H9 (cell line): ENCODE data around the gene MBP. TPM values are rescaled to one million over a fixed set of nuclear protein-coding genes. Genes with fewer than 3 reads are reported as not detected.
A peak's percentile ranks its signal among the peaks of the same experiment; 100 is the strongest.

Source experiments
- DNase-seq: peaks from one replicate; pipeline ENCODE4 v3.0.0-alpha.2; 2017
- H2AFZ ChIP-seq: one replicate; pipeline ENCODE4 v1.6.1; 2013; ENCODE audit warnings: mild to moderate bottlenecking, low read length, control low read depth, moderate library complexity
- H2AK5ac ChIP-seq: 2 replicates; pipeline ENCODE4 v1.6.1; 2013; ENCODE audit warnings: low read length, control low read depth, mixed read lengths; ENCODE audit not compliant: insufficient read length
- H2BK120ac ChIP-seq: one replicate; pipeline ENCODE4 v1.6.1; 2013; ENCODE audit warnings: low read depth, mild to moderate bottlenecking, low read length, control low read depth, inconsistent platforms; ENCODE audit not compliant: poor library complexity, severe bottlenecking
- H2BK12ac ChIP-seq: 2 replicates; pipeline ENCODE4 v1.6.1; 2013; ENCODE audit warnings: low read length, control low read depth, mixed read lengths, low read depth; ENCODE audit not compliant: insufficient read length
- H2BK15ac ChIP-seq: 2 replicates; pipeline ENCODE4 v1.6.1; 2013; ENCODE audit warnings: low read depth, low read length, control low read depth
- H2BK20ac ChIP-seq: one replicate; pipeline ENCODE4 v1.6.1; 2013; ENCODE audit warnings: low read depth, mild to moderate bottlenecking, low read length, control low read depth, inconsistent platforms; ENCODE audit not compliant: poor library complexity, severe bottlenecking
- H2BK5ac ChIP-seq: 2 replicates; pipeline ENCODE4 v1.6.1; 2013; ENCODE audit warnings: low read length, control low read depth, mixed read lengths; ENCODE audit not compliant: insufficient read length
- H3K14ac ChIP-seq: 2 replicates; pipeline ENCODE4 v1.6.1; 2013; ENCODE audit warnings: low read length, control low read depth; ENCODE audit not compliant: insufficient read depth
- H3K18ac ChIP-seq: 2 replicates; pipeline ENCODE4 v1.6.1; 2013; ENCODE audit warnings: low read depth, mild to moderate bottlenecking, mixed read lengths, low read length, control low read depth; ENCODE audit not compliant: insufficient read length
- H3K23ac ChIP-seq: 2 replicates; pipeline ENCODE4 v1.6.1; 2013; ENCODE audit warnings: low read length, control low read depth, mixed read lengths, low read depth; ENCODE audit not compliant: insufficient read length
- H3K23me2 ChIP-seq: 2 replicates; pipeline ENCODE4 v1.6.1; 2013; ENCODE audit warnings: low read depth, mild to moderate bottlenecking, mixed read lengths, low read length, control low read depth; ENCODE audit not compliant: insufficient read length, poor library complexity, severe bottlenecking
- H3K27ac ChIP-seq: 2 replicates; pipeline ENCODE4 v1.5.1; 2013; ENCODE audit warnings: low read length, control low read depth, mixed read lengths, low read depth; ENCODE audit not compliant: insufficient read length
- H3K27me3 ChIP-seq: 2 replicates; pipeline ENCODE4 v1.6.1; 2013; ENCODE audit warnings: low read length, control low read depth, inconsistent platforms; ENCODE audit not compliant: insufficient read depth
- H3K4ac ChIP-seq: 2 replicates; pipeline ENCODE4 v1.6.1; 2013; ENCODE audit warnings: low read depth, mild to moderate bottlenecking, control low read depth, inconsistent platforms, low read length, moderate library complexity
- H3K4me1 ChIP-seq: 2 replicates; pipeline ENCODE4 v1.6.1; 2013; ENCODE audit warnings: low read length, control low read depth, inconsistent platforms; ENCODE audit not compliant: insufficient read depth
- H3K4me2 ChIP-seq: 2 replicates; pipeline ENCODE4 v1.6.1; 2013; ENCODE audit warnings: low read length, control low read depth, mixed read lengths; ENCODE audit not compliant: insufficient read length, insufficient read depth
- H3K56ac ChIP-seq: 2 replicates; pipeline ENCODE4 v1.6.1; 2013; ENCODE audit warnings: low read depth, mild to moderate bottlenecking, mixed read lengths, low read length, control low read depth; ENCODE audit not compliant: insufficient read length
- H3K79me1 ChIP-seq: 2 replicates; pipeline ENCODE4 v1.6.1; 2013; ENCODE audit warnings: low read depth, mild to moderate bottlenecking, moderate library complexity, low read length, control low read depth, inconsistent platforms; ENCODE audit not compliant: insufficient read depth, poor library complexity, severe bottlenecking
- H3K79me2 ChIP-seq: 2 replicates; pipeline ENCODE4 v1.6.1; 2013; ENCODE audit warnings: low read length, control low read depth, inconsistent platforms; ENCODE audit not compliant: insufficient read depth
- H3K9ac ChIP-seq: 2 replicates; pipeline ENCODE4 v1.6.1; 2013; ENCODE audit warnings: low read length, control low read depth, mixed read lengths; ENCODE audit not compliant: insufficient read length; ENCODE audit errors: extremely low read depth
- H3K9me3 ChIP-seq: one replicate; pipeline ENCODE4 v1.6.1; 2013; ENCODE audit warnings: low read depth, low read length, inconsistent platforms; ENCODE audit not compliant: control insufficient read depth
- H3T11ph ChIP-seq: one replicate; pipeline ENCODE4 v1.6.1; 2013; ENCODE audit warnings: mild to moderate bottlenecking, low read length, control low read depth, inconsistent platforms
- H4K20me1 ChIP-seq: one replicate; pipeline ENCODE4 v1.6.1; 2013; ENCODE audit not compliant: control insufficient read depth, insufficient read length, insufficient read depth
- H4K5ac ChIP-seq: 2 replicates; pipeline ENCODE4 v1.6.1; 2013; ENCODE audit warnings: low read depth, mild to moderate bottlenecking, mixed read lengths, low read length, control low read depth; ENCODE audit not compliant: insufficient read length
- H4K8ac ChIP-seq: replicated peaks from 2 replicates; pipeline ENCODE4 v1.6.1; 2013; ENCODE audit warnings: low read length, control low read depth, mixed read lengths, low read depth; ENCODE audit not compliant: insufficient read length
- H4K91ac ChIP-seq: 2 replicates; pipeline ENCODE4 v1.6.1; 2013; ENCODE audit warnings: low read depth, mild to moderate bottlenecking, moderate library complexity, mixed read lengths, low read length, control low read depth; ENCODE audit not compliant: insufficient read length
- H3K27ac Mint-ChIP-seq, 3 experiments: 2 replicates in 2 of 3; 3 replicates in 1 of 3; pipeline ENCODE4 v1.8.0; 2020 to 2021; ENCODE audit warnings: mixed read lengths in 3 of 3, mild to moderate bottlenecking in 1 of 3, moderate library complexity in 1 of 3
- H3K27me3 Mint-ChIP-seq: 2 replicates; pipeline ENCODE4 v1.8.0; 2021; ENCODE audit warnings: low read depth, mild to moderate bottlenecking, moderate library complexity, mixed read lengths
- H3K36me3 Mint-ChIP-seq, 3 experiments: 2 replicates in 2 of 3; 3 replicates in 1 of 3; pipeline ENCODE4 v1.8.0; 2020 to 2021; ENCODE audit warnings: low read depth in 3 of 3, mixed read lengths in 3 of 3; ENCODE audit not compliant: insufficient read depth in 1 of 3
- H3K4me1 Mint-ChIP-seq, 2 experiments: 2 replicates each; pipeline ENCODE4 v1.8.0; 2020; ENCODE audit warnings: mixed read lengths in 2 of 2
- H3K4me3 Mint-ChIP-seq, 2 experiments: 2 replicates in 1 of 2; 3 replicates in 1 of 2; pipeline ENCODE4 v1.8.0; 2020 to 2021; ENCODE audit warnings: mild to moderate bottlenecking in 2 of 2, mixed read lengths in 2 of 2, moderate library complexity in 1 of 2
- H3K9me3 Mint-ChIP-seq, 2 experiments: 2 replicates in 1 of 2; 3 replicates in 1 of 2; pipeline ENCODE4 v1.8.0; 2020; ENCODE audit warnings: mild to moderate bottlenecking in 2 of 2, mixed read lengths in 2 of 2, moderate library complexity in 1 of 2
- WGBS: extraction: QIAGEN DNeasy Blood & Tissue Kit; methylation state at CpG from one replicate; pipeline ENCODE4 v1.1.7; 2013; ENCODE audit warnings: missing lambda C conversion rate, low lambda C conversion rate, mixed read lengths; ENCODE audit not compliant: insufficient read length; ENCODE audit errors: extremely low coverage; 5-methylcytosine and 5-hydroxymethylcytosine counted together
- total RNA-seq: library from RNA; stranded (reverse); gene quantifications from 2 replicates; pipeline ENCODE4 v1.2.1, GENCODE V29; 2021
- TF ChIP-seq, protein P1 (sequence below): fragments of 200-600 bp; sonication (generic); conservative IDR thresholded peaks from 3 replicates; pipeline ENCODE4 v1.8.0; 2021; ENCODE audit warnings: antibody characterized with exemption, mild to moderate bottlenecking

MBP gene
- total RNA-seq, 1 experiment from 2014 or later = 8.6 TPM

DNA sequence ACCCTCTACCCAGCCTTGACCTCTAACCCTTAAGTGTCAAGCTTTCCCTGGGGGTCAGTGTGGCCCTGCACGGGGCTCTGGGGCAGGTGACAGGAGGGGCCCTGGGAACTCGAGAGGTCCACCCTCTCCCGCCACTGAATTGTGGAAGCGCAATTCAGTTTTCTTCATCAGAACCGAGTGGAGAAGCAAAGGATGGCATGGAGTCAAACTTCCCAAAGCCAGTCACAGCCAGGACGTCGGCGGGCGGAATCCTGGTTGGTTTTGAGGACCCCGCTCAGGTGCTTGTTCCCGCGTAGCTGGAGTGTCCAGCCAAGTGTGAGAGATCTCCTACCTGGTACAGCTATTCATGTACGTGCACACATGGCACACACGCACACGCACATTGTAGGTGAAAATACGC lies 62.0 kb downstream of the MBP start:
- TF ChIP-seq, protein P1, sequence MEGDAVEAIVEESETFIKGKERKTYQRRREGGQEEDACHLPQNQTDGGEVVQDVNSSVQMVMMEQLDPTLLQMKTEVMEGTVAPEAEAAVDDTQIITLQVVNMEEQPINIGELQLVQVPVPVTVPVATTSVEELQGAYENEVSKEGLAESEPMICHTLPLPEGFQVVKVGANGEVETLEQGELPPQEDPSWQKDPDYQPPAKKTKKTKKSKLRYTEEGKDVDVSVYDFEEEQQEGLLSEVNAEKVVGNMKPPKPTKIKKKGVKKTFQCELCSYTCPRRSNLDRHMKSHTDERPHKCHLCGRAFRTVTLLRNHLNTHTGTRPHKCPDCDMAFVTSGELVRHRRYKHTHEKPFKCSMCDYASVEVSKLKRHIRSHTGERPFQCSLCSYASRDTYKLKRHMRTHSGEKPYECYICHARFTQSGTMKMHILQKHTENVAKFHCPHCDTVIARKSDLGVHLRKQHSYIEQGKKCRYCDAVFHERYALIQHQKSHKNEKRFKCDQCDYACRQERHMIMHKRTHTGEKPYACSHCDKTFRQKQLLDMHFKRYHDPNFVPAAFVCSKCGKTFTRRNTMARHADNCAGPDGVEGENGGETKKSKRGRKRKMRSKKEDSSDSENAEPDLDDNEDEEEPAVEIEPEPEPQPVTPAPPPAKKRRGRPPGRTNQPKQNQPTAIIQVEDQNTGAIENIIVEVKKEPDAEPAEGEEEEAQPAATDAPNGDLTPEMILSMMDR = no peak
- no peaks in the 10 kb centered on the region for H3K79me1 ChIP-seq
- H2AFZ ChIP-seq = no peak overlapping the region
- H3K27ac Mint-ChIP-seq = peak overlapping the region in 1 of 3 experiments; percentile 52; a peak in 1 of 7 replicates
- DNase-seq = no peak
- H2BK12ac ChIP-seq = no peak overlapping the region
- H4K91ac ChIP-seq = no peak overlapping the region
- H3K14ac ChIP-seq = no peak overlapping the region
- H3K4me1 Mint-ChIP-seq = peaks cover 18 to 25% of the 10 kb centered on the region in 2 experiments
- no peak overlapping the region for H3K18ac ChIP-seq
- H2BK20ac ChIP-seq = no peak overlapping the region
- H2AK5ac ChIP-seq = no peak overlapping the region
- H3K4me1 ChIP-seq = no peaks in the 10 kb centered on the region; the same call in 1 of the 2 replicates
- H3K4me2 ChIP-seq = no peak overlapping the region
- WGBS = no CpG with 5 or more reads among the region's 16 CpGs
- no peaks in the 10 kb centered on the region for H3K9me3 Mint-ChIP-seq
- H3T11ph ChIP-seq = no peak overlapping the region
- no peaks in the 10 kb centered on the region for H3K27me3 Mint-ChIP-seq
- H4K20me1 ChIP-seq = no peaks in the 10 kb centered on the region
- no peak overlapping the region for H4K8ac ChIP-seq
- H3K27me3 ChIP-seq = no peaks in the 10 kb centered on the region
- H3K4ac ChIP-seq = no peak overlapping the region
- no peak overlapping the region for H3K4me3 Mint-ChIP-seq
- H3K9me3 ChIP-seq = no peaks in the 10 kb centered on the region
- H3K23me2 ChIP-seq = no peaks in the 10 kb centered on the region
- peaks cover 0 to 3% (median 0%) of the 10 kb centered on the region in 3 experiments; a peak in 1 of 7 replicates for H3K36me3 Mint-ChIP-seq
- no peak overlapping the region for H3K27ac ChIP-seq
- H2BK5ac ChIP-seq = no peak overlapping the region
- no peak overlapping the region for H3K23ac ChIP-seq
- no peak overlapping the region for H3K56ac ChIP-seq
- no peak overlapping the region for H2BK15ac ChIP-seq
- H2BK120ac ChIP-seq = no peak overlapping the region
- no peak overlapping the region for H3K9ac ChIP-seq
- no peak overlapping the region for H4K5ac ChIP-seq
- H3K79me2 ChIP-seq = no peaks in the 10 kb centered on the region
